Left hindlimb (tissue), 1 donor: Measurements from ENCODE around the gene H6PD.
"Not testable (repeated sequence)": the region's sequence is repeated elsewhere in the genome, so short reads cannot be mapped to it uniquely, and the experiment has no call there.

Source experiments
- DNase-seq: peaks from one replicate; pipeline ENCODE4 v3.0.0-alpha.2; 2018

The H6PD gene

DNA sequence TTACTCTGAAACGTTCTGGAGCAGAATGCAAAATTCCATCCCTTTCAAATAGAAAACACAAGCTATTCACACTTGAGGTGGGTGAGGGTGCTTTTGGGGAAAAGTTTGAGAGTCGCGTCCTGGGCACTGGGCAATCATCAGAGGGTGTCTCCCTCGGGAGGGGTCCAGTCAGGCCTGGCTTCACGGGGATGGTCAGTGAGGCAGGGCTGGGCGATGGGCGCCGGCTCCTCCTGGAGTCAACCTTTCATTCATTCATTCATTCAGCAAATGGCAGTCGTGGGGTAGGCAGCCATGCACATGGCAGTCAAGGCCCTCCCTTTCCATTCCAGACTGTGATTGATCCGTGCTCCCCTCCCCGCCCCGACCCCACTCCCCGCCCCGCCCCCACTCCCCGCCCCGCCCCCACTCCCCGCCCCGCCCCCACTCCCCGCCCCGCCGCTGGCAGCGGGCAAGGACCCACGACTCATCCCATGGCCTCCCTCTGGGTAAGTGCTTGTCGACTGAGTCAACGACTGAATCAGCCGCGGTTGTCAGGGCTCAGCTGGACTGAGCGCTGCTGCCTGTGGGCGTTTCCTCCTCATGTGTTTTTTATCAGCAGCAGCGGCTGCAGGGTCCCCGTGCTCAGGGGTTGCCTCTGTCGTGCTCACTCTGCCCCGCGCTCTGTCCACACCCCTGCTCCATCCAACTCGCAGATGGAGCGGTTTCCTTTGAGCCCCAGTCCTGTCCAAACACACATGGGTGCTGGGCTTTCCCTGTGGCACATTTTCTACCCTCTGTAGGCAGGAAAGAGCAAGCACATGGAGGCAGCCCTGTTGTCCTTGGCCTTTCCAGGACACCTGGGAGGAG is 45.7 kb downstream of the H6PD start:
- peak; percentile 3 for DNase-seq

DNA sequence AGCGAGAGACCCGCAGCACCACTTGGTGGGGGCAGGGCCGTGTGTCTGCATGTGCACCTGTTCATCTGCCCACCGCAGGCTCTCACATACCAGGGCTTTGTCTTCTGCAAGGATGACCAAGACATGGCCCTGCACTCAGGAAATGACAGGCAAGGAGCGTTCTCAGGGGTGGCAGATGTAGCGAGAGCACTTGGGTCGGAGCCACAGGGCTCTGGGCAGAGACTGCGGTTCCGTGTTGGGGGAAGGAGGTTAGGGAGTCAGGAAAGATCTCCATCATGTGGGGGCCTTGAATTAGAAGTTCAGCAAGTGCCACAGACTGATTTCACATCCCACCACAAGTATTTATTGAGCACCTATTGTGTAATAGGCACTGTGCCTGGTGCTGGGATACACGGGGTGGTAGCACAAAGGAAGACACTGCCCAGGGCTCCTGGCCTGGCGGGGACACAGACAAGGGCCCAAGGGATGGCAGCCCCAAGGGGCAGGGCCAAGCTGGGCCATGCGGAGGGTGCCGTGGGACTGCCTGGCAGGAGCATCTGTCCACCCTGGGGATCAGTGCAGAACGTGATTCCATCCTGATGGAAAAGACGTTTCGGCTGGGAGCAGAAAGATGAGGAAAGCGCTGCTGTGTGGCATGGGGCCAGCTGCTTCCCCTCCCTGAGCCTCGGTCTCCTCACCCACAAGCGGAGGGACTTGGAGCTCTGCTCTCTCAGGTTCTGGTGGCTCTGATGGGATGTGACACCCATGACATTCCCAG is 46.7 kb downstream of the H6PD start:
- no peak for DNase-seq

DNA sequence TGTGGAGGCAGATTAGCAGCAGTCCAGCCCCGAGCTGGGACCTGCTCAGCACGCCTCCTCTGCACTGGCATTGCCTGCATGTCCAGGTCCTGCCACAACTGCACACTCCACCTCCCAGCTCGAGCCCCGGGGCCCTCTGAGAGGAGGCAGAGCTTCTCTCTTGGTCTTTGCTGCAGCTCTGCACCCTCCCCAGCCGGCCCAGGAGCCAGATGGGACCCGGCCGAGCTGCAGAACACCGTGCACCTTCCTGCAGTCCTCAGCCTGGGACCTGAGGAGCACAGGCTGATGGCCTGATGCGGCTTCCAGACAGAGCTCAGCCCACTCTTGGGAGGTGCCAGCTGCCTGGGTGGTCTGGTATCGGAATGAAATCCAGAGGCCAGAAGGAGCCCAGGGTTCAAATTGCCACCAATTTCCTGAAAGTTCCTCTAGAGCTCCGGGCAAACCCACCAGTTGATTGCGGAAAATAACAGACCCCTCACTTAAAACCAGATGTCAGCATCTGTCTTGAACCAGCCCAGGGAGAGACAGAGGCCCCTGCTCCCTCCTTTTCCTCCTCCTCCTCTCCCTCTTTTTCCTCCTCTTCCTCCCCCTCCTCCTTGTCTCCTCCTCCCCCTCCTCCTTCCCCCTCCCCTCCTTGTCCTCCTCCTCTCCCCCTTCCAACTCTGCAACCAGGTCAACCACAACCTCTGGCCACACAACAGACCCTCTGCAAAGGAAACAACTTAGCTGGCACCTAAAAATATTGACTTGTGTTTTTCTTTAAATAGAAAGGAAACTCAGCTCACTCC is 47.5 kb downstream of the H6PD start:
- DNase-seq = no peak

DNA sequence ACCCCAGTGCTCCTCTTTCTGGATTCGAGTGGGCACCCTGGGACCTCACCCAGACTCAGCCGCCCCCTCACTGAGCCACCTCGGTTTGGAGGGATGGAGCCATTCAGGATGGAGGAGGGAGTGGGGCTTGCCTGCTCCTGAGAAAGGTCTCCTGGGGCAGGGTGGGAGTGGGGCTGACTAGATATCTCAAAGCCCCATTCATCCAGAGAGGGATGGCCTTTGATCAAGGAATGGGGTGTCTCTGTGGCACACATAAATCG is 48.1 kb downstream of the H6PD start:
- DNase-seq = peak; percentile 33

DNA sequence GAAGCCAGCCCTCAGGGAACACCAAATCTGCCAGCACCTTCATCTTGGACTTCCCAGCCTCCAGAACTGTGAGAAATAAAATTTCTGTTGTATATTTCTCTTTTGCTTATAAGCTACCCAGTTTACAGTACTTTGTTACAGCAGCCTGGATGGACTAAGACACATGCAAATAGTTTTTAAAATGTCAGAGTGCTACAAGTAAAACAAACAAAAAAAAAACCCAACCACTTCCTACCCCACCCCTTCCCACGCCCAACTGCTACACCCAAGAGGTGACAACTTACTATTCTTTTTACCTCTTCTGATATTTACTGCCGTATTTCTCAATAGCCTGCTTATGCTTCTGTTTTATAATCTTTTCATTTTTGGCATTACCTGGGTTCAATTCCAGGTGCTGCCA is 49.5 kb downstream of the H6PD start:
- DNase-seq = no peak

DNA sequence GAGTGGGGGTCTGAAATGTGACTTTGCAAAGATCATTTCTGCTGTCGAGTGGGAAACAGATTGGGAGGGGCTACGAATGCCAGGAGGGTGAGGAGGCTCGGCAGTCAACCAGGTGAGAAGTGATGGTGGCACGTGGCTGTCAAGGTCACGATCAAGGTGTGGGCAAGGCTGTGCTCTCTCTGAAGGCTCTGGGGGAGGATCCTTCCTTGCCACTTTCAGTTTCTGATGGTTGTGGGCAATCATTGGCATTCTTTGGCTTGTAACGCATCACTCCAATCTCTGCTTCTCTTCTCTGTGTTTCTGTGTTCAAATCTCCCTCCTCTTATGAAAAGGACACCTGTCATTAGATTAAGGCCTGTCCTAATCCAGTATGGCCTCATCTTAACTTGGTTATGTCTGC is 52.0 kb downstream of the H6PD start:
- no peak for DNase-seq

DNA sequence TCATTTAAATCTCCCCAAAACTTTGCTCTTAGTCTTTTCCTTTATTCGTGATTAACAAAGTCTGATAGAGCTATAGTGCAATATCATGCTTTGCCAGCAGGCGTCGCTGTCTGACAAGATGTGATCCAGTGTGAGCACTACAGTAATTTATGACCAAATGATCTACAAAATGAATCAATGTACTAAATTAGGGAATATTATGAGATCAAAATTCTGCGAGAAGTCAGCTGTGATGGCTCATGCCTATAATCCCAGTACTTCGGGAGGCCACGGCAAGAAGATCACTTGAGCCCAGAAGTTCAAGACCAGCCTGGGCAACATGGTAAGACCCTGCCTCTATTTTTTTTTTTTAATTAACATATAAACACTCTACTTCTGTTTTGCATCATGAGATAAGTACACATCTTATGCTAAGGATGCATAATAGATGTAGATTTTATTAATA is 54.5 kb downstream of the H6PD start:
- DNase-seq = no peak

DNA sequence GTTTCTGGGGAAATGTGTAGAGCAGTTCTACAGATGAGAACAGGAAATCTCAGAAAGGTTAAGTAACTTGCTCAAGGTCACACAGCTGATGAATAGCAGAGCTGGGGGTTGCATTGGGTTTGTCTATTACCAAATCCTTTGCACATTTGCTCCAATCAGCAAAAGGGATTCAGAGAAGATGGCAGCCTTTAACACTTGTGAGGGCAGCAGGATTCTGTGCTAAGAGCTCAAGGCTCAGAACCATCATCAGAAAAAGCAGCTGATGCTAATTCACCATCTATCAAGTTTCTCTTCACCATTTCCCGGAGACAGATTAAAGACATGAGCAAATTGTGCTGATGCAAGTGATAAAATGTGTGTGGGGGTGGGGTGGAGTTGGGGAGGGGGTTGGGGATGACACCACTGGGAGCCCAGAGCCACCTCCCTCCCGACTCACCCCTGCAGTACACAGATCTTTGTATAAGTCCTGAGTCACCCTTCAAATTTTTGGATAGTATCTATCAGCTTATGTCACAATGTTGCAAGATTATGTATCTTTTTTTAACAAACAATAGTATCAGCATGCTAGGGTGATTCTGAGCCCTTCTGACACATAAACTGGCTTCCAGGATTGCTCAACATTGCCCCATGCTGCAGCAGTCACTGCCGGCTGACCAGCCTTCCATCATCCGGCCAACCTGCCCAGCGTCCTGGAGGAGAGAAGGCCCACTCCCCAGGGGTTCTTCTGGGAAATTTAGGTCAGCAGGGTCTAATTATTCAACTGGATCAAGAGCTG is 55.3 kb downstream of the H6PD start:
- no peak for DNase-seq

DNA sequence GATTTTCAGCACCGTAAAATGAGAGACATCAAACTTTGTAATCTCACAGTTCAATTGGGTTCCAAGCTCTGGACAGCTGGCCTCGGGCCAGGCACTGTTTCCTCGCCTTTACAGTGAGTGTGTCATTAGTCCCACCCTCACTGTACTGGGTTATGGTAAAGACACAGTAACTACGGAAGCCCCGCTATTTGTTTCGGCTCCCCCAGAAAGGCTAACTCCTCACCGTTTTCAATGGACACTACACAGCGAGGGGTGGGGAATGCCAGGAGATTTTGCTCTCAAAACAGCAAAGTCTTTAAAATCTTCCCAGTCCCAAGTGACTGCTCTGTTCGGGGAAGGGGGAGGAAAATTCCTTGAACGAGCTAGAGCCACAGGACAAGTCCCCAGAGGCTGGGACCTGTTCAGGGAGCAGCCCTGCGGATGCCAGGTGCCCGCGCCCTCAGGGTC is 57.4 kb downstream of the H6PD start:
- DNase-seq = peak; percentile 76

DNA sequence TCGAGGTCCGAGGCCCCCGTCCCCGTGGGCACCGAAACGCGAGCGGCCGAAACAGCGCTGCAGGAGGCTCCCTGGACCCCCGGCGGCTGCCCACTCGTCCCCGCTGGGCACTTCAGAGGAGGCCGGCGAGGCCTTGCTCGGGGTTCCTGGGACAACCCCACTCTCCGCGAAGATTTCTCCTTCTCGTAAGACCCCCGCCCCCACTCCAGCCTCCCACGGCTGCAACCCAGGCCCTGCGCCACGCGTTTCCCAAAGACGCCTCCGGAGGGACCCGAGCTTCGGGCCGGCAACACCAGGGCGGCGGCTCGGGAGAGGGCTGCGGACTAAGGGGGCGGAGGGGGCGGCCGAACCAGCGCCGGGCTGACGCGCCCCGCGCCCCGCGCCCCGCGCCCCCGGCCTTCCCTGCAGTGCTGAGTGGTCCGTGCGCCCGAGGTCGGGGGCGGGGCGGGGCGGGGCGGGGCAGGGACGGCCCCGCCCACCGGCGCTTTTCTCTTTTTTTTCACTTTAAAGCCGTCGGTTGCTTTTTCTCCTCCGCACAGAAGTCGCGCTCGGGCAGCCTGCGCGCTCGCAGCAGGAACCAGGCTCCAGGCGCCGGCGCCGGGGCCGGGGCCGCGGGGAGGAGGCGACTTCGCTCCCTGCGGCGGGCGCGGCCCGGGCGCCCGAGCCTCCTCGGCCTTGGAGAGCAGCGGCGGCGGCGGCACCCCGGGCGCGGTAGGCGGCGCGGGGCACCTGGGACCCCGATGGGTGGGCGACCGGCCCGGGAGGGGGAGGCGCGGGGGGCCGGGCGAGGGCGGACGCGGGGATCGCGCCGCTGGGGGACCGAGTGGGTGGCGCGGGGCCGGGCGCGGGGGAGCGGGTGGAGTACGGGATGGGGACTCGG is 58.0 kb downstream of the H6PD start, which contains the start of gene SPSB1:
Gene SPSB1, plus strand, starts transcription at position 534 of the 880 bp plus-strand sequence. CDS start 62,998 bp downstream, outside the sequence.
- peak; percentile 92 for DNase-seq

DNA sequence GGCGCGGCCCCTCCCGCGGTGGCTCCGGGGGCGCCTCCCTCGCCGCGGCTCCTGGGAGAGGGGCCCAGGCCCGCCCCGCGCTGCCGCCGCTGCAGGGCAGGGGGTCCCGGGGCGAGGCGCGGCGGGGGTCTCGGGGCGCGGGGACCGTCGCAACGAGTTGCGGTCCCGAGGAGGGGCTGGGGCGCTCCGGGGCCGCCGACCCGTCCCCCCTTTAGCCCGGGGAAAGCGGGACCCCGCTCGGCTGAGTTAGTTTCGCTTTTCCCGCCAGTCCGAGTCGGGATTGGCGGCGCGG is 58.6 kb downstream of the H6PD start:
- no peak for DNase-seq

DNA sequence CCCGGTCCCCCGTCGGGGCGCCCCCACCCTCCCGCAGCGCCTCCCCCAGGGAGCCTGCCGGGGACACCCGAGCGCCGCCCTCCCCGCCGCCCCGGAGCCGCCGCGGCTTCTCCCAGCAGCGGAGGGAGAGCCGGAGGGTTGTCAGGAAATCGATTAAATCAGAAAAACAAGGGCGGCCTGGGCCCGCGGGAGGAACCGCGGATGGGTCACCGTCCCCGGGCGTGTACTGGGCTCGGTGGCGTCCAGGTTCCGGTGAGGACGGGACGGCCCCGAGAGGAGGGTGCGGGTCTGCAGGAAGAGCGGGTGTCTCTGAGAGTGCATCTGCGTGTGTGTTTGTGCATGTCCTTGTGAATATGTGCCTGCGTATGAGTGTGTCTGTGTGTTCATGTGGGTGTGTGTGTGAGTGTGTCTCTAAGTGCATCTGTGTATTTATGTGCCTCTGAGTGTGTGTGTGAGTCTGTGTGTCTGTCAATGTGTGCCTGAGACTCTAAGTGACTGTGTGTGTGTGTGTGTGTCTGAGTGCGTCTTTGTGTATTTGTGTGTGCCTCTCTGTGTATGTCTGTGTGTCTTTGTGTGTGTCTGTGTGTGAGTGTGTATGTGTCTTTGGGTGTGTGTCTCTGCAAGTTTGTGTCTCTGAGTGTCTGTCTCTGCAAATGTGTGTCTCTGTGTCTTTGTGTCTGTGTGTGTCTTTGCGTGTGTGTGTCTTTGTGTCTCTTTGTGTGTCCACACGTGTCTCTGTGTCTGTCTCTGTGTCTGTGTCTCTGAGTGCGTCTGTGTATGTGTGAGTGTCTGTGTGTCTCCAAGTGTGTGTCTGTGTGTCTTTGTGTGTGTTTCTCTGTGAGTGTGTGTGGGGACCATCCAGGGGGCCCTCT is 59.2 kb downstream of the H6PD start:
- no peak for DNase-seq

DNA sequence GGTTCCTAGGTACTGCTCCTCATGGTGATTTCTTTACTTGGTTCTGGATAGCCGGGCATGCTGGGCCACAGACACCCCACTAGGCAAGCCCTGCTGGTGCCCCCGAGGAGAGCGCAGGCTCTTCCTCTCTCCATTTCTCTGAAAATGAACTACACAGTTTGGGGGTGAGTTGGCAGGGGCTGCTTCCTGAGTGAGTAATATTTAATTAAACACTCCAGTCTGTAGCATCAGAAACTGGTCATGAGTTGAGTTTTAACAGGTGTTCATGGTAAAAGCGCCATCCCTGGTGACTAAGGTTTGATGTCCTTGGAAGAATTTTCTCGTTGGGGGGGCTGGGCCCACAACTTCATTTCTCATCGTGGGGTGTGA is 59.8 kb downstream of the H6PD start:
- no peak for DNase-seq

DNA sequence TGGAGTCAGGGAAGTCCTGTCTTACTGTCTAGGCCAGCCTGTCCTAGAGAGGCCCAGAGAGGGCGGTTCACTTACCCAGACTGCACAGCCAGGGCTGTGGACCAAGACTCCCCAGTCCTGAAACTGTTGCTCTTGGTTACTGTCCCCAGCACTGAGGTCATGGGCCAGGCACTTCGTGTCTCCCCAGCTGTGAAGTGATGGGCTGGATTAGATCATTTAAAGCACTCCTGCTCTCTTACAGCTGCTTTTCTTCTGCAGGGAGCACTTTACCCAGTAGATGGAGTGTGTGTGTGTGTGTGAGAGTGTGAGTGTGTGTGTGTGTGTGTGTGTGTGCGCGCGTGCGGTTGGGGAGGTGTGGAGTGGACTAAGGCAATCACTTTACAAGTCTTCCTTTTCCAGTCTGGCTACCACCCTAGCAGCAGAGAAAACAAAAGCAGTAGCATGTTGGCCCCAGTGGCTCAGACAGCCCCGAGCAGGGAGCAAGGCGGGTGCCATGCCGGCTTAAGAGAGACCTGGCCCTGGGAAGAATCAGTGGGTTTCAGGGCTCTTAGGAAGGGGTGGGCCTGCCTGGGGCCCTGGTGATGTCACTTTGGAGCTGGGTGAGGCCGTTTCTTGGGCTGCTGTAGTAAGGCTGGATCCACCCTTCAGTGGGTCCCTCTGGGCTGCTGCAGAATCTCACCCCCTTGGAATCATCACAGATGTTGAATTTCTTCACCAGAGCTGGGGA is 60.5 kb downstream of the H6PD start:
- DNase-seq = peak; percentile 73

DNA sequence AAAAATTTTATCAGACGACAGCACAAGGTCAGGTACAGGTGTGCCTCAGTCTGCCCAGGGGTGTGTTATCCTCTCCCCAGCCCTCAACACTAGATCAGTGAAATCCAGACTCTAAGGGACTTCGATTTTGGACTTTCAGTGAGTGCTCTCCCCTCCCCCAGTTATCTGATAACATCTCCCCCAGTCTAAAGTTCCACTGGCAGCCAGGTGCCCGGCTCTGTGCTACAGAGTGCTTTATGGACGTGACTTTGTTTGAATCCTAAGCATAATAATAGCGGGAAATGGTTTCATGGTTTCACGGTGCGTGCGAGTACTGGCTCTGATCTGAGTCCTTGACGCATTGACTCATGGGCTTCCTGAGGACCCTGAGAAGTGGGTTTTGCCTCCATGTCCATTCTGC is 61.3 kb downstream of the H6PD start:
- no peak for DNase-seq

DNA sequence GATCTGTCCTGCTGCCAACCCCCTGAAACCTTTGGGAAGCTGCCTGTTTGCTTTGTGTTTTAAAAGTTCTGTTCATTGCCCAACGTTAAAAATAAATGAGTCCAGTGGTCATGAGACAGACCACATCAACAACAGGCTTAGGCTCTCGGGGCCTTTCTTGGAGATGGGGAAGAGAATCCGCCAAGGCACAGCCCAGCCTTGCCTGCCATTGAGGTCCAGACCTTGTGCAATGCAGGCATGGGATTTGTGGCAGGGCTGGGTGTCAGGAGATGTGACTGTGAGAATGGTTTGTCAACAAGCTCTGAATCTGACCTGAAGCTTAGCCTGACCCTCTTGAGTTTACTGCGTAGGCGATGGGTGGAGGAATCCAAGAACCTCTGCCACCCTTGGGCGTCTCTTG is 62.3 kb downstream of the H6PD start:
- no peak for DNase-seq

DNA sequence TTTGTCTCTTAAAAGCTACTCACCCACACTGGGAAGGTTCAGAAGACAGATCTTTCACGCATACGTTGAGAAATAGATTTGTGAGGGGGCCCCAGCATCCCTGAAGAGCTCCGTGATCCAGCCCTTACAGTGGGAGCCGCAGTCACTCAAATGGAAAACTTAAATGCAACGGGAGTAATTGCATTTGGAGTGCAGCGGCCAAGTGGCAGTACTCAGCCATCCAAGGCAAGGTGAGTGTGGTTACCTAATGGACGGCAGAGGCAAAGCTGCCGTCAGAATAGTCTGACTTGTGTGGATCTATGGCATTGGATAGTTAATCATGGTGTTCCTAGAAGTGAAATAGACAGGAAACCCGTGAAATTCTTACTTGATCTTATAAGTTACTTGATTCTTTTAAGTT is 63.3 kb downstream of the H6PD start:
- no peak for DNase-seq

DNA sequence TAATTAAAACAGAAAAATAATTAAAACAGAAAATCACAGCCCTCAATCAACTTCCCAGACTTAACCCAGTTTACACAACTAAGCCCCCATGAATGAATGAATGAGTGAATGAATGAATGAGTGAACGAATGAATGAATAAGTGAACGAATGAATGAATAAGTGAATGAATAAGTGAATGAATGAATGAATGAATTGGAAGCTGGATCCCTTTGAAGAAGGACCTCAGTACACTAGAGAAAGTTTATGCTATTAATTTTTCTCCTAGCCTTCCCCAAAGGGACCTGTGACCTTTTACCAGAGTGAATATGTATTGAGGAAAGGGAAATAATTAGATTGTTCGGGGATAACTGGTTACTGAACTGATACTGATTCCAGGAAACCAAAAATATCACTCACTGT is 63.7 kb downstream of the H6PD start:
- no peak for DNase-seq

DNA sequence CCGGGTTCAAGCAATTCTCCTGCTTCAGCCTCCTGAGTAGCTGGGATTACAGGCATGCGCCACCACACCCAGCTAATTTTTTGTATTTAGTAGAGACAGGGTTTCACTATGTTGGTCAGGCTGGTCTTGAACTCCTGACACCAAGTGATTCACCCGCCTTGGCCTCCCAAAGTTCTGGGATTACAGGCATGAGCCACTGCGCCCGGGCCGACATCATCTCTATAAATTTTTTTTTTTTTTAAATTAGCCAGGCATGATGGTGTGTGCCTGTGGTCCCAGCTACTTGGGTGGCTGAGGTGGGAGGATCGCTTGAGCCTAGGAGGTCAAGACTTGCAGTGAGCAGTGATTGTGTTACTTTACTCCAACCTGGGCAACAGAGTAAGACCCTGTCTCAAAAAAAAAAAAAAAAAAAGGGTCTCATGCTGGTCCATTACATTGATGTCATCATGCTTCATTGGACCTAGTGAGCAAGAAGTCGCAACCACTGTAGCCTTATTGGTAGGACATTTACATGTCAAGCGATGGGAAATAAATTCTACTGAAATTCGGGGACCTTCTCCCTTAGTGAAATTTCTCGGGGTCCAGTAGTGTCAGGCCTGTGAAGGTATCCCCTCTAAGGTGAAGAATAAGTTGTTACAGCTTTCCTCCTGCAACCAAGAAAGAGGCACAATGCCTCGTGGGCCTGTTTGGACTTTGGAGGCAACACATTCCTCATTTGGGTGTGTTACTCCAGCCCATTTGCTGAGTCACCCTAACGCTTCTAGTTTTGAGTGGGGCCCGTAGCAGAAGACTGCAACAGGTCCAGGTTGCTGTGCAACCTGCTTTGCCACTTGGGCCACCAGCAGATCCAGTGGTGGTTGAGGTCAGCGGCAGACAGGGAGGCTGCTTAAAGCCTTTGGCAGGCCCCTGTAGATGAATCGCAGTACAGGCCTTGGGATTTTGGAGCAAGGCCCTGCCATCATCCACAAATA is 65.3 kb downstream of the H6PD start:
- DNase-seq = not testable (repeated sequence)
